HepG2 (cell line): ENCODE measurements around the gene ABCA3. TPM values are rescaled to one million over a fixed set of nuclear protein-coding genes. Genes with fewer than 3 reads are reported as not detected.
A peak's percentile ranks its signal among the peaks of the same experiment; 100 is the strongest.

Experiments used
- FOSL2 ChIP-seq: sonication (generic); formaldehyde crosslinking; IDR thresholded peaks from 2 replicates; pipeline ENCODE4 v1.4.0; 2020; ENCODE audit warnings: missing genetic modification reagents
- GTF3A ChIP-seq: sonication (generic); formaldehyde crosslinking; conservative IDR thresholded peaks from 2 replicates; pipeline ENCODE4 v1.4.0; 2020; ENCODE audit warnings: mild to moderate bottlenecking, missing genetic modification reagents
- HOXA5 ChIP-seq: sonication (generic); formaldehyde crosslinking; IDR thresholded peaks from 2 replicates; pipeline ENCODE4 v1.4.0; 2020; ENCODE audit warnings: missing genetic modification reagents
- JARID2 ChIP-seq: sonication (generic); formaldehyde crosslinking; IDR thresholded peaks from 2 replicates; pipeline ENCODE4 v1.8.1; 2023; ENCODE audit warnings: missing genetic modification reagents, inconsistent platforms; ENCODE audit not compliant: insufficient replicate concordance
- KIAA2018 ChIP-seq: sonication (generic); formaldehyde crosslinking; IDR thresholded peaks from 2 replicates; pipeline ENCODE4 v1.5.0; 2020; ENCODE audit warnings: mild to moderate bottlenecking, missing genetic modification reagents, borderline replicate concordance
- MYC ChIP-seq: sonication (generic); formaldehyde crosslinking; IDR thresholded peaks from 2 replicates; pipeline ENCODE4 v1.9.0; 2021; ENCODE audit warnings: missing genetic modification reagents, borderline replicate concordance
- ONECUT2 ChIP-seq: sonication (generic); formaldehyde crosslinking; IDR thresholded peaks from 2 replicates; pipeline ENCODE4 v1.4.0; 2020; ENCODE audit warnings: missing genetic modification reagents
- RXRA ChIP-seq: sonication (generic); formaldehyde crosslinking; IDR thresholded peaks from 2 replicates; pipeline ENCODE4 v1.5.1; 2020; ENCODE audit warnings: missing genetic modification reagents
- SIN3A ChIP-seq: IDR thresholded peaks from 2 replicates; pipeline ENCODE4 v1.6.1; 2011; ENCODE audit warnings: low read depth, mild to moderate bottlenecking, control low read depth, low read length, borderline replicate concordance
- SOX5 ChIP-seq: IDR thresholded peaks from 2 replicates; pipeline ENCODE4 v1.6.1; 2016; ENCODE audit warnings: borderline replicate concordance
- ZMAT5 ChIP-seq: sonication (generic); formaldehyde crosslinking; IDR thresholded peaks from 2 replicates; pipeline ENCODE4 v1.5.0; 2020; ENCODE audit warnings: mild to moderate bottlenecking, low read depth, missing genetic modification reagents, borderline replicate concordance
- ZNF24 ChIP-seq: fragments of 450-650 bp; IDR thresholded peaks from 2 replicates; pipeline ENCODE4 v1.6.1; 2017; ENCODE audit warnings: antibody characterized with exemption, mild to moderate bottlenecking
- ZNF468 ChIP-seq: sonication (generic); formaldehyde crosslinking; IDR thresholded peaks from 2 replicates; pipeline ENCODE4 v1.8.0; 2022; ENCODE audit warnings: mild to moderate bottlenecking, moderate library complexity, missing genetic modification reagents
- ZNF512 ChIP-seq: sonication (generic); formaldehyde crosslinking; IDR thresholded peaks from 2 replicates; pipeline ENCODE4 v1.4.0; 2020; ENCODE audit warnings: mild to moderate bottlenecking, missing genetic modification reagents
- ZSCAN29 ChIP-seq: sonication (generic); formaldehyde crosslinking; conservative IDR thresholded peaks from 2 replicates; pipeline ENCODE4 v1.4.0; 2020; ENCODE audit warnings: mild to moderate bottlenecking, missing genetic modification reagents
- ZUFSP ChIP-seq: sonication (generic); formaldehyde crosslinking; IDR thresholded peaks from 2 replicates; pipeline ENCODE4 v1.9.0; 2021; ENCODE audit warnings: missing genetic modification reagents, mild to moderate bottlenecking, borderline replicate concordance
- polyA plus RNA-seq, 8 experiments: library from polyadenylated mRNA; depleted of rRNA in 3 of 8; stranded (reverse) in 7 of 8; unstranded in 1 of 8; fragments of >200 nt; fragmentation: Illumina TruSeq in 4 of 8; extraction: Trizol in 4 of 8; gene quantifications; 2 replicates each; pipeline versions ENCODE4 v1.2.1 to v1.2.3, GENCODE V29; 2011 to 2016; ENCODE audit warnings: low read depth in 4 of 8, missing spikeins in 1 of 8, mixed read lengths in 1 of 8; ENCODE audit not compliant: insufficient read depth in 1 of 8
- total RNA-seq, 5 experiments: library from RNA; depleted of rRNA; stranded (reverse); fragments of >200 nt; fragmentation: Illumina TruSeq; extraction: Trizol; gene quantifications; 2 replicates each; pipeline ENCODE4 v1.2.3, GENCODE V29; 2016; ENCODE audit warnings: low read depth in 1 of 5

The ABCA3 gene
- total and polyA plus RNA-seq, 2 of the 13 experiments (the other 11 are each of a cell fraction or from before 2014, with no cell fraction given), result 0.60 to 1.5 TPM

GRCh38 chr16:2251296-2252111, 89.0 kb downstream of the ABCA3 start, which contains the start of gene ECI1 (continued):
- TF ChIP-seq KIAA2018 (no peak), ZSCAN29 (0 out of 2 replicates have a peak, but pooled peaks have one; percentile 40), JARID2 (CRISPR knock-in tag) (no peak), ZUFSP (no peak), HOXA5 (CRISPR knock-in tag) (peak; percentile 91), SOX5 (CRISPR knock-in tag) (peak; percentile 69; the same call in 1 of the 2 replicates), ZNF468 (CRISPR knock-in tag) (no peak), ZNF512 (CRISPR knock-in tag) (no peak), FOSL2 (peak; percentile 44; the same call in 1 of the 2 replicates), SIN3A (peak; percentile 74; the same call in 1 of the 2 replicates), ZMAT5 (no peak), RXRA (CRISPR knock-in tag) (peak; percentile 86), MYC (peak; percentile 82; the same call in 1 of the 2 replicates), ZNF24 (no peak), GTF3A (CRISPR knock-in tag) (no peak), ONECUT2 (CRISPR knock-in tag) (no peak)
